GM12873 (cell line): ENCODE data around the gene TCEAL1.

Experiments
- TF ChIP-seq, protein P1 (sequence below): IDR thresholded peaks from 2 replicates; pipeline ENCODE4 v1.5.1; 2012; ENCODE audit warnings: low read depth, mild to moderate bottlenecking, moderate library complexity, low read length, control low read depth; ENCODE audit not compliant: insufficient read depth; ENCODE audit errors: missing control alignments

Gene TCEAL1

GRCh38 chrX:103608306-103608963 lies 20.3 kb upstream of the TCEAL1 start:
- TF ChIP-seq, protein P1, sequence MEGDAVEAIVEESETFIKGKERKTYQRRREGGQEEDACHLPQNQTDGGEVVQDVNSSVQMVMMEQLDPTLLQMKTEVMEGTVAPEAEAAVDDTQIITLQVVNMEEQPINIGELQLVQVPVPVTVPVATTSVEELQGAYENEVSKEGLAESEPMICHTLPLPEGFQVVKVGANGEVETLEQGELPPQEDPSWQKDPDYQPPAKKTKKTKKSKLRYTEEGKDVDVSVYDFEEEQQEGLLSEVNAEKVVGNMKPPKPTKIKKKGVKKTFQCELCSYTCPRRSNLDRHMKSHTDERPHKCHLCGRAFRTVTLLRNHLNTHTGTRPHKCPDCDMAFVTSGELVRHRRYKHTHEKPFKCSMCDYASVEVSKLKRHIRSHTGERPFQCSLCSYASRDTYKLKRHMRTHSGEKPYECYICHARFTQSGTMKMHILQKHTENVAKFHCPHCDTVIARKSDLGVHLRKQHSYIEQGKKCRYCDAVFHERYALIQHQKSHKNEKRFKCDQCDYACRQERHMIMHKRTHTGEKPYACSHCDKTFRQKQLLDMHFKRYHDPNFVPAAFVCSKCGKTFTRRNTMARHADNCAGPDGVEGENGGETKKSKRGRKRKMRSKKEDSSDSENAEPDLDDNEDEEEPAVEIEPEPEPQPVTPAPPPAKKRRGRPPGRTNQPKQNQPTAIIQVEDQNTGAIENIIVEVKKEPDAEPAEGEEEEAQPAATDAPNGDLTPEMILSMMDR: no peak

DNA sequence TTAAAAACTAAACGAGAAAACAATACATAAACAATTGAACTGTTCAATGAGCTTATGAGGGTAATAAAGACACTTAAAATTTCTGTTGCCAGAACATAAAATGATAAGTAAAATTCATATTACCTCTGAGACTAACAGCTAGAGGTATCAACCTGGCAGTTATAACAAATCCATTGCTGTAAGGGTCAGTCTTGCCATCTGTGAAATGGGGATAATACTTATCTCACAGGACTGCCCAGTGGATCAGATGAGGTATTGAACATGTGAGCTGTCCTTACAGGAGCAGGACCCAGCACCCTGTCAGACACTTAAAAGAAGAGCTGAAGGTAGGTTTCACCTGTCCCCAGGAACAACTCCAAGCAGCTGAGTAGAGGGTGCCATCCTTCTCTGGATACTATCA lies 18.5 kb upstream of the TCEAL1 start:
- TF ChIP-seq, protein P1: no peak

DNA sequence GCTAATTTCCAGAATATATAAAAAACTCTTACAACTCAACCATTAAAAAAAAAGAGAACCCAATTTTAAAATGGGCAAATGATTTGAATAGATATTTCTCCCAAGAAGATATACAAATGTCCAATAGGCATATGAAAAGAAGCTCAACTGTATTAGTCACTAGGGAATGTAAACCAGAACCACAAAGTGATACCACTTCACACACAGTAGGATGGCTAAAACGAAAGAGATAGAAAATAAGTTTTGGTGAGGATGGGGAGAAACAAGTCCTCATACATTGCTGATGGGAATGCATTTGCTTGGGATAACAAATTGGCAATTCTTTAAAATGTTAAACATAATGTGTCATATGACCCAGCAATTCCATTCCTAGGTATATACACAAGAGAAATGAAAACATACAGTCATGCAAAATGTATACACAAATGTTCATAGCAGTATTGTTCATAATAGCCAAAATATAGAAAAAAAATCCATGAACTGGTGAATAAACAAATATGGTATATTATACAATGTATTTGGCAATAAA lies 15.3 kb upstream of the TCEAL1 start:
- TF ChIP-seq, protein P1: no peak

DNA sequence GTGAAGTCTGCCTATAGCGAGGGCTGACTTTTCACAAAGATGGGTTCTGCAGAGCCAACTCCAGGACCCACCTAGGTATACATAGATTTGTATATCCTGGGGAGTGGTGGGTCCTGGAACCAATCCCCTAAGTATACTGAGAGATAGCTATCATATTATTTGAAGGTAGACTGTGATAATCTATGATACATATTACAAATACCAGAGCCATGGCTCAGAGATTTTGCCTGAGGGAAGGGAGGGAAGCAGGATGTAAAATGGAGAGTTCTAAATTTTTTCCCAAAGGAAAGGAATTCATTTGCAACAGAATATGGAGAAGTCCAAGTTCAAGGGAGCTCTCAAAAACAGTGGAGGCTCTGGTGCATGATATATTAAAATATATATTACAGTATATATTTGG lies 13.8 kb upstream of the TCEAL1 start:
- TF ChIP-seq, protein P1: no peak

- TF ChIP-seq, protein P1: no peak
These were observed 12.9 kb upstream of the TCEAL1 start for GRCh38 chrX:103615781-103616371.

DNA sequence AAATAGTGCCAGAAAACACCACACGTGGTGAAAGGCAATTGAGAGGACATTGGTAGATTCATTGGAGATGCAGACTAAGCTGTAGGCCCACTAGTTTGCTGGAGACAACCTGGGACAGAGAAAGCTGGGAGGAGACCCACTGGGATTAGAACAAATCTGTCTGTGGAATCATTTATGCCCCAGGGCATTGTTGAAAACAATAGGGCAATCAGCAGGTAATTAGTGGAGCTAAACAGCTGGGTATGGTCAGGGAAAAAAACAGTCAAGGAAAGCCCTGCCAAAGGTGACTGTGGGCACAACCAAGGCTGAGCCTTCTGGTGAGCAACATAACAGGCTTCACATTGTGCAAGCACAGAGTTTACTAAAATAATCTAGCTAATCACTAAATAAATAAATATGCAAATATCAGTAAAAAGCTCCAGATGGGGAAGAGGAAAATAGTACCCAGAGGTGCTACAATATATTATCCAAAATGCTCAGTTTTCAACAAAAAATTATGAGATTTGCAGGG lies 12.0 kb upstream of the TCEAL1 start:
- TF ChIP-seq, protein P1: no peak

DNA sequence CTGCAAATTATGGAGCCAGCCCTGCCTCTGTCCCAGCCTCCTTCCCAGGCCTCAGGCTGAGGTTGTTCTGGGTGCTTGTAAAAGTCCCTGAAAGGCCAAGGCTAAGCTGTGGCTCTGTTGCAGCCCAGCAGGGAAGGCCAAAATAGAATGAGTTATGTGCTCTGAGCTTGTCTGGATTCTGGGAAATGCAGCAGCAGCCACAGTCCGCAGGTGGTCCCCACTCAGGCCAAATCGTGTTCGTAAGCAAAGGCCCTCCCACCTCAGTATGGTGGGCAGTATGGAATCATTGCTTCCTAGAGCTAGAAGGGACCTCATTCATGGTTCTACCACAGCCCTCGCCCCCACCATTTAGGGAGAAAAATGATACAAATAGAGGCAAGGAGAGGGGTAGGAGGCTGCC lies 4.7 kb upstream of the TCEAL1 start:
- TF ChIP-seq, protein P1: no peak
